PFSK-1 (cell line): ENCODE data around the gene APLP2.

Experiments used
- TAF1 ChIP-seq: IDR thresholded peaks from 2 replicates; pipeline ENCODE4 v1.6.1; 2012; ENCODE audit warnings: low read length, control low read depth, borderline replicate concordance; ENCODE audit not compliant: insufficient read depth
- TF ChIP-seq, protein P1 (sequence below), 2 experiments: IDR thresholded peaks; 2 replicates each; pipeline versions ENCODE4 v1.6.1 to v1.8.0; 2011 to 2012; ENCODE audit warnings: low read depth in 2 of 2, low read length in 2 of 2, control low read depth in 1 of 2, inconsistent platforms in 1 of 2, mild to moderate bottlenecking in 1 of 2, moderate library complexity in 1 of 2; ENCODE audit not compliant: insufficient read depth in 1 of 2

DNA sequence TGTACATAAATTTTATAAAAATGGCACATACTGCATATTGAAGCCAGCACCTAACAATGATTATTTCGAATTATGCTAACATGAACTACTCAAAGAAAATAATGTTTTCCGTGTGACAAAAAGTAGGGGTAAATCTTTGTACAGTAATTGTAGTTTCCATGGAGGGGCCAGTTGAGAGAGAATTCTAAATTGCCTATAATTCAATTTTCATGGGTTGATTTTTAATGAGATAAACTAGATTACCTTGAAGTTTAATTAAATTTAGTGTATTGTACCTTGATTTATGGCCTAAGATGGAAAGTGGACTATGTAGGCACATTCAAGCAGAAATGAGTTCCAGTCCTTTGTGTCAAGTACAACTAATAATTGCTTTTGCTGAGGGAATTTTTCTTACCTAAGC is 5.0 kb downstream of the APLP2 start:
- no peak for TF ChIP-seq TAF1
- TF ChIP-seq, protein P1, sequence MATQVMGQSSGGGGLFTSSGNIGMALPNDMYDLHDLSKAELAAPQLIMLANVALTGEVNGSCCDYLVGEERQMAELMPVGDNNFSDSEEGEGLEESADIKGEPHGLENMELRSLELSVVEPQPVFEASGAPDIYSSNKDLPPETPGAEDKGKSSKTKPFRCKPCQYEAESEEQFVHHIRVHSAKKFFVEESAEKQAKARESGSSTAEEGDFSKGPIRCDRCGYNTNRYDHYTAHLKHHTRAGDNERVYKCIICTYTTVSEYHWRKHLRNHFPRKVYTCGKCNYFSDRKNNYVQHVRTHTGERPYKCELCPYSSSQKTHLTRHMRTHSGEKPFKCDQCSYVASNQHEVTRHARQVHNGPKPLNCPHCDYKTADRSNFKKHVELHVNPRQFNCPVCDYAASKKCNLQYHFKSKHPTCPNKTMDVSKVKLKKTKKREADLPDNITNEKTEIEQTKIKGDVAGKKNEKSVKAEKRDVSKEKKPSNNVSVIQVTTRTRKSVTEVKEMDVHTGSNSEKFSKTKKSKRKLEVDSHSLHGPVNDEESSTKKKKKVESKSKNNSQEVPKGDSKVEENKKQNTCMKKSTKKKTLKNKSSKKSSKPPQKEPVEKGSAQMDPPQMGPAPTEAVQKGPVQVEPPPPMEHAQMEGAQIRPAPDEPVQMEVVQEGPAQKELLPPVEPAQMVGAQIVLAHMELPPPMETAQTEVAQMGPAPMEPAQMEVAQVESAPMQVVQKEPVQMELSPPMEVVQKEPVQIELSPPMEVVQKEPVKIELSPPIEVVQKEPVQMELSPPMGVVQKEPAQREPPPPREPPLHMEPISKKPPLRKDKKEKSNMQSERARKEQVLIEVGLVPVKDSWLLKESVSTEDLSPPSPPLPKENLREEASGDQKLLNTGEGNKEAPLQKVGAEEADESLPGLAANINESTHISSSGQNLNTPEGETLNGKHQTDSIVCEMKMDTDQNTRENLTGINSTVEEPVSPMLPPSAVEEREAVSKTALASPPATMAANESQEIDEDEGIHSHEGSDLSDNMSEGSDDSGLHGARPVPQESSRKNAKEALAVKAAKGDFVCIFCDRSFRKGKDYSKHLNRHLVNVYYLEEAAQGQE (IDR thresholded peaks at IDR 0.05; ENCODE audit: insufficient read depth in 1 of 2, low read depth in 2 of 2, low read length in 2 of 2), result no peak
